HG03469 (cell line): Measurements from ENCODE around the gene JARID2.

Source experiments
- ATAC-seq: cut with Tn5 transposase; IDR thresholded peaks from one replicate; pipeline ENCODE4 v1.9.1; 2021; ENCODE audit warnings: mild to moderate bottlenecking, moderate library complexity, moderate number of reproducible peaks; ENCODE audit not compliant: unreplicated experiment

The JARID2 gene

DNA sequence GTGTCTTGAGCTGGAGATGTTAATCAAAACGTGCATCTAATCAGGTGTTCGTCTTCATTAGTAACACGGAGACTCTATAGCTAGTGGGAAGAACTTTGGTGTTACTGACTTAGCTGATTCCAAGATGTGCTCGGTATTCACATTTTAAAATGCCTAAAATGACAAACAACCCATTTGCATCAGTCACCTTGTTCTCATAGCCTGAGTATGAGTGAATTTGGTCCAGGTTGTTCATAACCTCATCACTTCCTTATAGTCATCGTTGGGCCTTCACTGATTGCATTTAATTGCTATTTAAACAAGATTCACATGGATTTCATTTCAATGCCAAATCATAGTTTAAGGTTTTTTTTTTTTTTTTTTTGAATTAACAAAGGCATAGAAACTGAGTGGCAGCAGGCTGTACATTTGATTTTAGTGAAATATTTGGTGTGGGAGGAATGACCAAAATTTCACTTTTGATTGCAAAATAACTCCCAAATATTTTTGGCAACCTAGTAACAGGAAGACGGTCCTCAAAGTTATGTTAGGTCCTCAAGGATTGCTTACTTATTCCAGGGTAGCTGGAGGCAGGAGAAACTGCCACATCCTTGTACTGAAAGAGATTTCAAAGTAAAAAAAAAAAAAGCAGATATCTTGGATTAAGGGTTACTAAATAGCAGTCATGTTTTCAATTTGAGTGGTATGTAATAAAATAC is 104.7 kb downstream of the JARID2 start:
- ATAC-seq = no peak

DNA sequence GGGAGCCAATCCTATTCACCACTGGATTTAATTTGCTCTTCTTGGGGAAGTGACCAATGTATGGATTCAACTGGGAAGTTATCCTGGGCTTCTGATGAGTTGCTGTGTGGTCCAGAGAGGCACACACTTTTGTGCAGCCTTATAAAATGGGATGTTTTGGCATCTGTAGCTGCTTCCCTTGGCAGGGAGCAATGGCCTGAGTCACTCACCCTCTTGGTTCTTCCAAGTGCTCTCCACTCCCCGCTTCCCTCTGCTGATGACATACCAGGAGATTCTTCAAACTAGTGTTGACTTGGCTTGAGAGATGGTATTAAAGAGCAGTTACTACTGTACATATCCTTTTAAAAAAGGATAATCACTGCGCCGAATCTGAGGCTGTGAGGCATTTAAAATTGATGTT is 105.8 kb downstream of the JARID2 start:
- ATAC-seq = no peak

DNA sequence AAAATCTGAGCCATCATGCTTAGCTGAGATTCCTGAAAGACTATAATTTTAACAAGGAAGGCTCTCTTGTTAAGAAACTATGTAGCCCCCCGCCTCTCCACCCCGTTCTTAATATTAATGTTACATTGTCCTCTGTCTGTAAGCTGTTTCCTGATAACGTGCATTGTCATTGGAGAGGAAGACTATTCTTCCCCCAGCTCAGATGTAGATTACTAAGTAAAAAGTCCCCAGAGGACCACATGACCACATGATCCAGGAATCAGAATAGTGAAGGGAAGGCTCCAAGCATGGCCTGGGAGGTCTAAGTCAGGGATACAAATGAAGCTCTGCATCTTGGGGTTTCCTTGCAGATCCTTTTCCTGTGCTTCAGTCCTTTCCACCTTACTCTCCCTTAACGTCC is 106.4 kb downstream of the JARID2 start:
- no peak for ATAC-seq

DNA sequence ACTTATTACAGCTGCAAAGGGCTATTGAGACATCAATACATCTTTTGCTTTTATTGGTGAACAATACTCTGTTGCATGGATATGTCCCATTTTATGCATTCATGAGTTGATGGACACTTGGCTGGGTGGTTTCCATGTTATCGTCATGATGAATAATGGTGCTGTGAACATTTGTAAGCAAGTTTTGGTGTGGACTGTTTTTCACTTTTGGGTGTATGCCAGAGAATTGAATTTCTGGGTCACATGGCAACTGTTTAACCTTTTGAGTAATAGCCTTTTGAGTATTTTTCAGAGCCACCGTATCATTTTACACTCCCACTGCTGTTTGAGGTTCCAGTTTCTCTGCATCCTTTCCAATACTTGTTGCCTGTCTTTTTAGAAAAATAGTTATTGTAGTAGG is 107.0 kb downstream of the JARID2 start:
- no peak for ATAC-seq

DNA sequence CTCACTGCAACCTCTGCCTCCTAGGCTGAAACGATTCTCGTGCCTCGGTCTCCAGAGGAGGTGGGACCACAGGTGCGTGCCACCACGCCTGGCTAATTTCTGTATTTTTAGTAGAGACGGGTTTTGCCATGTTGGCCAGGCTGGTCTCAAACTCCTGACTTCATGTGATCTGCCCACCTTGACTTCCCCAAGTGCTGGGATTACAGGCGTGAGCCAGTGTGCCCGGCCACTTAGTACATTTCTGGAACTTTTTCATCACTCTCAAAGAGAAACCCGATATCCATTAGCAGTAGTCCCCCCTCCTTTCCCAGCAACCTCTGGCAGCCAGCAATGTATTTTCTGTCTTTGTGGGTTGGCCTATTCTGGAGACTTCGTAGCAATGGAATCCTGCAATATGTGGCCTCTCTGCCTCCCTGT is 109.8 kb downstream of the JARID2 start:
- ATAC-seq = no peak

DNA sequence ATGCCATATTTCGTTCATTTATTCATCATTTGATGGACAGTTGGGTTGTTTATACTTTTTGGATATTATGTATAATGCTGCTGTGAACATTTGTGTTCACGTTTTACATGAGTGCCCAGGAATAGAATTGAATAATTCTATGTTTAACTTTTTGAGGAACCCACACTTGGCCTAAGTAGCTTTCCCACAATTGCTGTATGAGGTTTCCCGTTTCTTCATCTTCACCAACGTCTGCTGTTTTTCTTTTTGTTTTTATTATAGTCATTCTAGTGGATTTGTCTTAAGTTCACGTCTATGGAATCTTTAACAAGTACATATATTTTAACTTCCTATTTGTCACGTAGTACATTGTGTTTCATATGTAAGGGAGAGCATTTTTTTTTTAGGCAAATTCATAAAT is 110.3 kb downstream of the JARID2 start:
- ATAC-seq = no peak

DNA sequence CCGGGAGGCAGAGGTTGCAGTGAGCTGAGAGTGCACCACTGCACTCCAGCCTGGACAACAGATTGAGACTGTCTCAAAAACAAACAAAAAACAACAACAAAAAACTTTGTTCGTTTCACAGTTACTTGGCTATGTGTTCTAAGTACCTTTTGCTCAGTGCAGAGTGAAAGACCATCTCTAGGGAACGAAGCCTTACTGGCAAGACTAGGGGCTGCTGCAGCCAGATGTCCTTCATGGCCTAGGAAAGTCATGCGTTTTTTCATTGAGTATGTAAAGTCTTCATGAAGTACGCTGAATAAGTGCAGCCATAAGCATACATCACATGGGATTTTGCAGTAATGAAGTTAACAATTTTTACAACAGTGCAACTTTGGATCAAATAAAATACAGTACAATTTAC is 111.1 kb downstream of the JARID2 start:
- no peak for ATAC-seq

DNA sequence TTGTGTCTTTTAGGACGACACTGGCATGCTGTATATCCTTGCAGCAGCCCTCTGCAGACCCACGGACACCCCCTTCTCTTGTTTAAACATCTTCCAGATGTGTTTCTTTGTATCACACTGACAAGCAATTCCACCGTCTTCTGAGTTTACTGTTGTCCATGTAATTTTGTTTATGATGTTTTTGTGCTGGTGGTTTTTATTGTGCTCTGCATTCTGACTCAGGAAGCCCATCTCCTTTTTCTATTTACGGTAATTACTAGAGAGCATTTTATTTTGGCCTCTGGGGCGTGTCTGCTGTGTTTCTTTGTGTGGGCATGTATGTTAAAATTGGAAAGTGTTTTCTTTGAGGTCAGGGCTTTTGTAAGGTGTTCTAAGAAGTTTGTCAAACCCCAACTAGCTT is 111.9 kb downstream of the JARID2 start:
- no peak for ATAC-seq

DNA sequence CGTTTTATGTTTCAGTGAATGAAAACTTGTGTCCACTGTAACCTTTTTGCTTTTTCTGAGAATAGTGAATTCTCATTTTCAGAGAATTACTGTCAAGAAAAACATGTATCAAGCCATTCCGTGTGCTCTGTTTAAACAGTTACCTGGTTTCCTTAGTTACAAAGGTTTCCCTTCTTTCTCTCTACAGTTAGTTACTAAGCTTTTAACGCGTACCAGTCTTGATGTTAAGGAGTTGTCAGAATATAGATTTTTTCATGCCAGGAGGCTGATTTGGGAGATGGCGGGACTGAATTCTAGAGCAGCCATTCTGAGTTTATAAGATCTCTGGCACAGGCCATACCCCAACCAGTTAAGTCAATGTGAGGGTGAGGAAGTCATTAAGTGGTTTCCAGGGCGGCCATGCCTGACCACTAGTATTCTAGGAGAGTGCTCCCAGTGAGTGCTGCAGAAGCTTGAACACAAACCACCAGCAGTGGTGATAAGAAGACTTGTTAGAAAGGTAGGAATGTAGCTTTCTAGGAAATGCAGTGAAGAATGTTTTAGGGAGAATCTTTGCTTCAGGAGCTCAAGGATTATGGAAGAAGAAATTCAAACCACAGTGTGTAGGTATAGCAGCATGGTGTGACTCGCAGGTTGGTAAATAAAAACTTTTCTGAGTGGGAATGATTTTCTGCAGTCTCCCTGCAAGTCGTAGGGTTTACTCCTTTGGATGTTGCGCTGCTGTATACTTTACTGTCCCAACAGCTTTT is 112.9 kb downstream of the JARID2 start:
- peak; percentile 34 for ATAC-seq

DNA sequence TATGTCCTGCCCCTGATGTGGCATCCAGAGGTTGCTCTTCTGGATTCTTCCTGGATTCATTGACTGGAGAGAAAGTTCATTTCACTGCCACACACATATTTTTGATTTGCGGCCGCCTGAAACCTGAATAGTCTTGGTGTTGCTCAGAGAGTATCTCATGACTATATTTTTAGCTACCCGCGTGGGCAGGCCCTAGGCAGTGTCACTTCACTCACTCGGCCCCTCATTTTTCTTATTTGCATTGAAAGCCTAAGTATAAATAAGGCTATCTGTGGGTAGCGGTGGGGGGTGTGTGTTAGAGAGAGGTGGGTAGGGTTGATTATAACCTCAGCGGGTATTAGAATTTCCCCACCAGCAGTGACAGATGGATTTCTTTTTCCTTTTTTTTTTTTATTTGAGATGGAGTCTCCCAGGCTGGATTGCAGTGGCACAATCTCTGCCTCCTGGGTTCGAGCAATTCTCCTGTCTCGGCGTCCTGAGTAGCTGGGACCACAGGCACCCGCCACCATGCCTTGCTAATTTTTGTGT is 113.5 kb downstream of the JARID2 start:
- no peak for ATAC-seq

DNA sequence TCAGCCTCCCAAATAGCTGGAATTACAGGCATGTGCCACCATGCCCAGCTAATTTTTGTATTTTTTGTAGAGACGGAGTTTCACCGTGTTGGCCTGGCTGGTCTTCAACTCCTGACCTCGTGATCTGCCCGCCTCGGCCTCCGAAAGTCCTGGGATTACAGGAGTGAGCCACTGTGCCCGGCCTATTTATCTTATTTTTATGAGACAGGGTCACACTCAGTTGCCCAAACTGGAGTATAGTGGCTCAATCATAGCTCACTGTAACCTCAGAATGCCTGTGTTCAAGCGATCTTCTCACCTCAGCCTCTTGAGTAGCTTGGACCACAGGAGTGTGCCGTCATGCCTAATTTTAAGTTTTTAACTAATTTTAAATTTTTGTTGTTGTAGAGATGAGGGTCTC is 114.4 kb downstream of the JARID2 start:
- ATAC-seq = no peak

DNA sequence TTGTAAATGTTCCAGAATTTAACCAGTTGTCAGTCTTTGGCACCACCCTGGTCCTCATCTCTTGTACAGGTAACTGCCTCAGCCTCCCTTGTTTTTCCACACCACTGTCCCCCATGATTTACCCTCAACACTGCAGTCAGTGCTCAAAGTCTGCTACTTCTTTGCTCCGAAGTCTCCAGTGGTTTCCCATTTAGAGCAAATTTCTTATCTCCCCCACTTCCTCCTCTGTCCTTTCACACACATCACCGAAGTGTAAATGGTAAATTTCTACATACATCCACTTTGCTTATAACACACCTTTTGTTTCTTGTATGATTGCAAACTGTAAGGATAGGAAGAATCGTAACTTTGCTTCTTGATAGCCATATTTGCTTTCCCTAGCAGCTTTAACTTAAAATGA is 115.3 kb downstream of the JARID2 start:
- ATAC-seq = no peak

DNA sequence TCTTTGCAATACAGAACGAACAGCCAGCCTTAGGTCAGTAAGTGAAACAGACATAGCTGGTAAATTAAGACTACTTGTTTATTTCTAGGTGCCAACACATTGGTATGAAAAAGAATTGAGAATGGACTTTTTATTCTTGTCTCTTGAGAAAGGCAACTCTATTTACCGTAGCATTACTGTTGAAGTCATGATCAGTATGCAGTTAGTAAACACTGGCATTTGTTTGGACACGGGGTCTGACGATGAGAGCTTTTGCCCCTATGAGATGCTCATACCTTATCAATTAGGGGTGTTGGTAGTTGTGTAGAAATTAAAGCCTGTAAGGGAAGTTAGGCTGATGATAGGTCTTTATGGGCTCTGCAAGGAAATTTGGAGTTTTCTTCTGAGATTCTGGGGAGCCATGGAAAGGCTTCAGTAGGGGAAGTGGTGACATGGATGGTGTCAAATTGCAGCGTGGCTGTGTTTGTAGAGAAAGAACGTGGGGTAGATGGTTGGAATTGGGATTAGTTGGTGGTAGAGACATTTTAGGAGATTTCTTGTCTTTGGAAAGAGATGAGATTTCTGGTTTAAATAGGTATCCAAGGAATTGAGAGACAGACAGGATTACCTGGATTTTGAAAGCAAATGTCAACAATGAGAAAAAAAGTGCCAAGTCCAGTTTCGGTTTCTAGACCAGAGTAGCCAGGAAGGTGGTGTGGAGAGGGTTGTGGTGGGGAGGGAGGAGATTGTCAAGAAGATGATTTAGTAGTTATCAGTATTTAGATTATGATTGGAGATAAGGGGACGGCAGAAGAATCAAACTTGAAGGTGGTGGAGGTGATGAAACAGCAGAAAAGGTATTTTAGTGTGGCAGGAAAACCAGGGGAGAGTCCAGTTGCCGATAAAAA is 116.6 kb downstream of the JARID2 start:
- no peak for ATAC-seq

DNA sequence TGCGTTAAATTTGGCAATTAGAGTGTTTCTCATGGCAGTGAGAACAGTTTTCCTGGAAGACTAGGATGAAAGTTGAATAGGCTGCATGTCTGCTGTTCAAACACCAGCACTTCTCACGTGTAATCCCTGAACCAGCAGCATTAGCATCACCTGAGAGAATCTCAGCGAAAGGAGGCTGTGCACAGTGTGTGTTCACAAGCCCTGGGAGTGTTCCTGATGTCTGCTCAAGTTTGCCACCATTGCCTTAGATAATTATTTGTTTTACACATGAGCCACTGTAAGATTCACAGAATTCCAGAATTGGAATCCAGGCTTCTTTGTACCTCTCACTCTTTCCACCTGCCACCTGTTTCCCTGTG is 117.3 kb downstream of the JARID2 start:
- ATAC-seq = no peak

DNA sequence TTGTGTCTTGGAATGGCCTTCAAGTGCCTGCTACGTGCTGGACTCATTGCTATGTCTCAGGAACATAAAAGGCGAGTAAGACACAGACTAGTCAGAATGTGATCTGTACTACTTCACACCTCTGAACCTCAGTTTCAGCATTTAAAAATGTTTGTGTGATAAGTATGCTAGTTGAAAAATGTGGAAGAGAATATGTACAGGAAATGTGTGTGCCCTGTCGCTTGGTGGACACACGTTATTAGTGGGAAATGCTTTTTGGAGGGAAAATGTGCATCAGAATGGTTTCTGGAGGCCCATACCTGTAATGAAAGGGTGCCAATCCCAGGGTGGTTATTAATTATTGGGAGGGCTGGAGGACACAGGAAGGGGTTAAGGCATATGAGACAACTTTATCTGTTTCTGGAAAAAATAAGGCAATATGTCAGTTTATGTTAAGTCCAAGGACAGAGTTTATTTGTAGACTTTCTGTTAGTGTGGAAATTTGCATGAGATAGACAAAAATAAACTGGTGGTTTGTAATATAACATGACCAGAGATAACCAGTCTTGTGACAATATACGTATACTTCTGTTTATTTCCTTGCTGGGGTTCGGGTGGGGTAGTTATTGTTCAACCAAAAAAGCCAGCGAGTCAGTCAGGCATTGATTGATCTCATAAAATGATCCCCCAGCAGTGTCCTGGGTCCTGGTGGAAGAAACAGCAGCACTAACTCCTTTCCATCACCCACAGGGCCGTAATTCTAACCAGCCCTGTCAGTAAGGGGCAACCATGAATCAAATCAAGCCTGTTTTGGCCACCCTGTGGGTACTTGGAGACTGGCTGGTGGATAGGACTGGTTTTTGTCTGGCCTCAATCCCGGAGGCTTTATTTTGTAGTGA is 117.9 kb downstream of the JARID2 start:
- no peak for ATAC-seq

DNA sequence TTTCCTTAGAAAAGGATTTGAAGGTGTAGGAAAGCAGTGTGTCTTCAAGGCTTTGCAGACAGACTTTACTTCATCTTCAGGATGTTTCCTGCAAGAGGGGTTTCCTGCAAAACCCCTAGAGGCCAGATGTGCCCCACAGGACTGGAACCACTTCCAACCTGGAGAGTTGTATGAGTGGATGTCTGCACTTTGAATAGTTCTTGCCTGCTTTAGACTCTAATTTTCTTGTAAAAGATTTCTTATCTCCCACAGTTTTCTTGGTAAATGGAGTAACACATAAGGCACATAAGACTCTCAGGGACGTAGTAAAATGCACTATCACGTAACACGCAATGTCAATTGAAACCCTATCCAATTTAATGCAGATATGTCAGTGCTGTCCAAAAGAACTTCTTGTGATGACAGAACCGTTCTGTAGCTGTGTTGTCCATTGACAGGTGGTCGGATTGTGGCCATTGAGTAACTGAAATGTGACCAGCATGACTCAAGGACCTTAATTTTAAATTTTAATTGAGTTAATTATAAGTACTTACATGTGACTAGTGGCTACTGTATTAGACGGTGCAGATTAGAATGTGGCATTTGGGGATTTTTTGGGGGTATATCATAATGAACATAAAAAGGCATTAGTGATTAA is 118.7 kb downstream of the JARID2 start:
- ATAC-seq = no peak

DNA sequence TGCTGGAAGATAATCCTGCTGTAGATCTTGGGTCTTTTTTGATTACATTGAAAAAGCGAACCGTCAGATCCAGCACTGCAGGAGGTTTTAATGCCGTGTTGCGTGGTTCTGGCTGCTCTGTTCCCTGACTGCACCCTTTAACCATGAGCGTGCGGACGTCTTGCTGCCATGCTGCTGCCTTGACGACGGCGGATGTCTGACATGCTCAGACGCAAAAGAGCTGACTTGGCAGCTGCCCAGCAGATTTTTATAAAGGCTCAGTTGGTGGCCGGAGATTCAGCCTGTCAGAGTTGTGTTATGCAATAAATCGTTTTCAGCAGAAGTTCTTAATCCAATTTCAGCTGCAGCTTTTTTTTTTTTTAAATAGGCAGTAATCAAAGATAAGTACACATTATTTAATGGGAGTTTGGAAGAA is 119.4 kb downstream of the JARID2 start:
- ATAC-seq = no peak

DNA sequence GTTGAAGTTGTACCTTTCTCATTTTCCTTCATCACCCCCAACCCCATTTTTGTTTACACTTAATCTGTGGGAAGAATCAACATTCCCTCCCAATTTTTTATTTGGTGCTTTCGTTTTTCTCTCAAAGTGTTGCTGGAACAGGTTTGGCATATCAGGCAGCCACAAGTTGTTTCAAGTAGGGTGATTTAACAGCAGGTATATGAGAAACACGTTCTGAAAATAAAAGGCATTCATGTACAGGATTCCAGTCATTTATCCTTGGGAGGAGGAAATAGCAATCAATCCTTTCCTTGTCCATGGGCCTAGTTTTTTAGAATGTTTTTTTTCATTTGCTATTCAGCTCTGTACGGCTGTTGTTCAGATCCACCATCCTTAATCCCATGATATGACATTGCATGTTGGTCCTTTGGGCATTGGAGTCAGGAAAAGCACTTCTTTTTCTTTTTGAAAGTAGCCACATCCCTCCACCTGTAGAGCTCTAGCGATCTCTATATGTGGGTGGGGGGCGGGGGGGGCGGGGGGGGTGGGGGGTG is 120.2 kb downstream of the JARID2 start:
- no peak for ATAC-seq

DNA sequence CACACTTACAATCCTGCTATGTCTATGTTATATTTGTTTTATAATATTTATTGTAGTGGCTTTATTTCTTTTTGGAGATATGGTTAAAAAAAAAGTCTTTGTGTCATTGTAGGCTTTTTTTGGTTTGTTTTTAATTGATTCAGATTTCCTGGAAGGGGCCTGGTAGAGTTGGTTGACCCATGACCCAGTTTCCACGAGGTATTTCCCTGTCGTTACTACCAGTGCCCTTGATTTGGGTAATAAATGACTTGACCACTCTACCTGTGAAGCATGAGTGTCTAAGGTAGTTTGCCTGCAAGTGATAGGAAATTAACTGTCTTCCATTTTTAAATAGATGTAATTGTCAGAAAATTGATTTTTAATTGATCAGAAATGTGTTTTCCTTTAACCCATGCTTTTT is 121.0 kb downstream of the JARID2 start:
- ATAC-seq = no peak

DNA sequence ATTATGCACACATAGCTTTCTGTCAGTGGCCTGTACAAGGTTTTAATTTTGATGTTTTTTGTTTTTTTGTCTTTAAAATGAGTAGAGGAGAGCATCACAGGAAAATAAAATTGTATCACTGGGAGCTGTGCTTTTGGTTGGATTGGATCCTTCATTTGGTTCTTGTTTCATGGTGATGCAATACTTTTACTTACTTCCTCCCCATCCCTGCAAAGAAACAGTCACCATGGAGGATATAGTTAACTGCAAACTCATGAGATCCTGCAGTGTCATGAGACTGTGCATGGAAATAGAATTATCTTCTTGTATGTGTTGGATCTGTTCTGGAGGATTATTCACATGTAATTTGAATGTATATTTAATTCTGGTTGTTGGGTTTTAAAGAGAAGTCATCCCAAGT is 122.3 kb downstream of the JARID2 start:
- ATAC-seq = no peak
